ENCODE results near the gene CDK5RAP2. TPM values are rescaled to one million over a fixed set of nuclear protein-coding genes. Genes with fewer than 3 reads are reported as not detected.

Gene CDK5RAP2
- total and polyA plus RNA-seq, 9 of the 15 experiments (the other 6 are each of a cell fraction or from before 2014, with no cell fraction given), result 19.9 to 68.8 (median 42.2) TPM

- 0 out of 2 replicates have a peak, but pooled peaks have one; percentile 30 for TF ChIP-seq ZNF445 (CRISPR knock-in tag; IDR thresholded peaks at IDR 0.05; ENCODE audit: low read depth)
- no peak for TF ChIP-seq HMGXB4 (CRISPR knock-in tag; IDR thresholded peaks at IDR 0.05)
- TF ChIP-seq CTCFL (IDR thresholded peaks at IDR 0.05; ENCODE audit: borderline replicate concordance, insufficient read depth, low read depth, low read length, poor library complexity, severe bottlenecking), result peak; percentile 46
- no peak for TF ChIP-seq NKRF (IDR thresholded peaks at IDR 0.05; ENCODE audit: borderline replicate concordance)
- TF ChIP-seq PHF20 (IDR thresholded peaks at IDR 0.05; ENCODE audit: partially characterized antibody), result peak; percentile 83
- no peak for TF ChIP-seq ID3 (CRISPR knock-in tag; IDR thresholded peaks at IDR 0.05)
- TF ChIP-seq ID3 (tag; IDR thresholded peaks at IDR 0.05), result peak; percentile 97; the same call in 1 of the 2 replicates
- TF ChIP-seq ZBTB43 (CRISPR knock-in tag; IDR thresholded peaks at IDR 0.05), result 0 out of 2 replicates have a peak, but pooled peaks have one; percentile 14
- TF ChIP-seq POLR2G (IDR thresholded peaks at IDR 0.05; ENCODE audit: low read depth, low read length), result peak; percentile 90
- no peak for TF ChIP-seq ZNF232 (CRISPR knock-in tag; IDR thresholded peaks at IDR 0.05)
- peak; percentile 83 for TF ChIP-seq POU5F1 (IDR thresholded peaks at IDR 0.05; ENCODE audit: borderline replicate concordance, low read depth, low read length, partially characterized antibody)
- TF ChIP-seq CTBP1 (IDR thresholded peaks at IDR 0.05; ENCODE audit: borderline replicate concordance), result peak; percentile 43; the same call in 1 of the 2 replicates
- no peak for TF ChIP-seq ATF6 (CRISPR knock-in tag; IDR thresholded peaks at IDR 0.05)
- TF ChIP-seq ZNF263 (CRISPR knock-in tag; IDR thresholded peaks at IDR 0.05; ENCODE audit: borderline replicate concordance), result peak; percentile 17; the same call in 1 of the 2 replicates
Observed at GRCh38 chr9:120580051-120580896, at the start of gene CDK5RAP2 (continued).

All from K562 (cell line).